AG09319 (cell line): ENCODE results near the gene SMYD3.

Experiments
- DNase-seq: peaks from one replicate; pipeline ENCODE4 v3.0.0-alpha.2; 2010; ENCODE audit warnings: low read depth; ENCODE audit errors: extremely low read depth
- CTCF ChIP-seq: IDR thresholded peaks from 2 replicates; pipeline ENCODE4 v1.5.1; 2011; ENCODE audit warnings: low read depth, mild to moderate bottlenecking, inconsistent platforms, low read length, moderate library complexity

The SMYD3 gene

DNA sequence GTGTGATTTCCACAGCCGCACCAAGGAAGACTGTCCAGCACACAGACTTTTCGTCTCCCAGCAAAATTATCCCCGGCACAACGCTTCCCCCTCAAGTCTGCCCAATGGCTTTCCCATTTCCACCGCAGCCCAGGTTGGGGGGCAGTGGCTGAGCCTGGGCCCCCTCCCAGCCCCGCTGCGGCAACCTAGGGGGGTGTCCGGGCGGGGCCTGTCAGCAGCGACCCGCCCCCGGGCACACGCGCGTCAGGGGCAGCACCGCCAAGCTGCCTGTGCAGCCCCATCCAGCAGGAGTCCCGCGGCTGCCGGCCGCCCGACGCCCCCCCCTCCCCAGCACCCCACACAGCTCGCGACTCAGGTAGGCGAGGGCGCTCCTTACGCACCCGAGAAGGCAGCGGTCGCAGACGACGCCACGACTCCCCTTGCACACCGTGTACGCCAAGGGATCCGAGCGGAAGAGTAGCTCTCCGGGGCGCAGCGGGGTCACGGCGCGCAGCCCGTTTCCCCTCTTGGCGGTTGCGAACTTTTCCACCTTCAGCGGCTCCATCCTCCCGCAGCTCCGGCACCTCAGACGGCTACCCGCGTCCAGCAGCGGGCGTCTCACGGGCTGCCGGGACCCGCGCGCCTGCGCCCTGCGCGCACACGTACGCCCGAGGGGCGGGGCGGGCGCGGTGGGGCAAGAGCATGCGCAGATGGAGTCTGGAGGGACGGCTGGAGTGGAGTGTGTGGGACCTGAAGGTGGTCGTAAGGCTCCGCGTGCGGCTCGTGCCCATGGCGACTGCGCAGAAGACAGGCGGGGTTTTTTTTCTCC is at the start of gene SMYD3:
Gene SMYD3 (minus strand): TSS at position 606 of the 808 bp plus-strand sequence.
- DNase-seq = peak; percentile 37
- peak; percentile 21 for TF ChIP-seq CTCF

DNA sequence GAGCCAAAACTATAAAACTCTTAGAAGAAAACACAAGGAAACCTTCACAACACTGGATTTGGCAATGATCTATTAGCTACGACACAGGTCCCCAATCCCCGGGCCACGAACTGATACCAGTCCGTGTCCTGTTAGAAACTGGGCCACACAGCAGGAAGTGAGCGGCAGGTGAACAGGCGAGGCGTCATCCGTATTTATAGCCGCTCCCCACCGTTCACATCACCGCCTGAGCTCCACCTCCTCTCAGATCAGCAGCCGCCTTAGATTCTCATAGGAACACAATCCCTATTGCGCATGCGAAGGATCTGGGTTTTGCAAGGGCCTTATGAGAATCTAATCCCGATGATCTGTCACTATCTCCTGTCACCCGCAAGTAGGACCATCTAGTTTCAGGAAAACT is 47.1 kb upstream of the SMYD3 start:
- no peak for TF ChIP-seq CTCF
- DNase-seq = no peak

GRCh38 chr1:246552110-246552509 is 45.0 kb upstream of the SMYD3 start:
- no peak for DNase-seq
- no peak for TF ChIP-seq CTCF

DNA sequence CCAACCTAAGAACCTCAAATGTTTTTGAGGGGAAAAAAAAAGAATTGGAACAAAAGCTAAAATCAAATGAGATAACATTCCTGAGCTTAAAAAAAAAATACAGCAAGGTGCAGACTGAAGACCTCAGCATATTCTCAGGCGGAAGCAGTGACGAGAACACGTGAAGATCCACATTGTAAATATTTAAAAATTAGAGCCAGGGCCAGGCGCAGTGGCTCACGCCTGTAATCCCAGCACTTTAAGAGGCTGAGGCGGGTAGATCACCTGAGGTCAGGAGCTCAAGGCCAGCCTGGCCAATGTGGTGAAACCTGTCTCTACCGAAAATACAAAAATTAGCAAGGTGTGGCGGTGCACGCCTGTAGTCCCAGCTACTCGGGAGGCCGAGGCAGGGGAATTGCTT is 43.3 kb upstream of the SMYD3 start:
- no peak for DNase-seq
- no peak for TF ChIP-seq CTCF

DNA sequence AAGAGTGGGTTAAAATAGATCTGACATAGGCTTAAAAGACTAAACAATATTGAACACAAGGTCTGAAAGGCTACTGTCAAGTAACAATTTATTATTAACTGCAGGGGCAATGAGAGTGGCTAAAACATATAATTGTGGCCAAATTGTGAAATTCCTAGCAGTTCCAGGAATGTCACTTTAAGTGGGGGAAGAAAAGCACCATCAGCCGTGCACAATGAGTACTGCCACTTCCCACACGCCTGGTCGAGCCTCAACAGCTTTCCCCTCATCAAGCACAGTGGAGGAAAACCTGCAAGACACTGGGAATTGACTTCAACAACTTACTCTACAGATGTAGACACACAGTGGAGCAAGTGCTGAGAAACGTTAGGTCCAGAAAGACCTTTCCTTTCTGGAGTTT is 42.6 kb upstream of the SMYD3 start:
- DNase-seq = no peak
- TF ChIP-seq CTCF = no peak

- no peak for DNase-seq
- no peak for TF ChIP-seq CTCF
Measured at GRCh38 chr1:246544001-246544400, 36.9 kb upstream of the SMYD3 start.

- no peak for DNase-seq
- no peak for TF ChIP-seq CTCF
Measured at GRCh38 chr1:246540738-246541491, 33.8 kb upstream of the SMYD3 start.
